Left cardiac atrium (tissue), 4 donors: ENCODE measurements around the gene GRPR. TPM values are rescaled to one million over a fixed set of nuclear protein-coding genes. Genes with fewer than 3 reads are reported as not detected.
"Not testable (repeated sequence)": the region's sequence is repeated elsewhere in the genome, so short reads cannot be mapped to it uniquely, and the experiment has no call there.

Source experiments
- ATAC-seq, 2 donors: fragments of 200-7000 bp; cut with Tn5 transposase; one replicate each; pipeline ENCODE4 v1.9.1; 2020; ENCODE audit warnings: mild to moderate bottlenecking in 2 of 2, moderate library complexity in 2 of 2
- DNase-seq: peaks from one replicate; pipeline ENCODE4 v3.0.0-alpha.2; 2020
- intact Hi-C, 2 donors: fragments of 100-400 bp; cut with DNase I; formaldehyde crosslinking; loops; one replicate each; pipeline versions ENCODE4 v1.14.1 to v1.15.1; 2022 to 2023
- total RNA-seq, 2 donors: library from RNA; stranded (reverse); fragmentation: NEBNext Ultra II Directional; extraction: Animal tissue kit (Norgen Biotek cat#: 25700); gene quantifications; one replicate each; pipeline ENCODE4 v1.2.1, GENCODE V29; 2021
- donor health status: DM: no; HTN: yes; CAD: no.
- donor health status: DM: no; HTN: yes; CAD: no; lungs with severe emphysema.
- donor health status: DM: yes; HTN: yes; CAD: no.
- donor health status: Dilated cardiomyopathy.

The GRPR gene
- total RNA-seq, 2 donors from 2014 or later: 0.29 TPM

- no peak for DNase-seq
- intact Hi-C loops: no loop called here
- no peak for ATAC-seq
Observed at GRCh38 chrX:16130707-16131106, 7.3 kb downstream of the GRPR start.

GRCh38 chrX:16134936-16135335, 11.6 kb downstream of the GRPR start:
- no peak for ATAC-seq
- intact Hi-C loops: no loop called here
- no peak for DNase-seq

- DNase-seq (no peak), ATAC-seq (no peak)
- intact Hi-C loops: no loop called here
Observed at GRCh38 chrX:16136080-16136479, 12.7 kb downstream of the GRPR start.

GRCh38 chrX:16137416-16138107, 14.2 kb downstream of the GRPR start:
- DNase-seq: no peak
- intact Hi-C loops: no loop called here
- ATAC-seq: no peak

- DNase-seq (no peak), ATAC-seq (no peak)
Observed at GRCh38 chrX:16138108-16138427, 14.7 kb downstream of the GRPR start.

GRCh38 chrX:16140448-16140847, 17.1 kb downstream of the GRPR start:
- intact Hi-C loops: no loop called here
- ATAC-seq (no peak), DNase-seq (no peak)

More at GRCh38 chrX:16138108-16138427, 14.7 kb downstream of the GRPR start:
- intact Hi-C loops: no loop called here

- DNase-seq: no peak
- ATAC-seq: no peak
- intact Hi-C loops: no loop called here
Observed at GRCh38 chrX:16140983-16141382, 17.6 kb downstream of the GRPR start.

- ATAC-seq (no peak), DNase-seq (no peak)
- intact Hi-C loops: no loop called here
Observed at GRCh38 chrX:16141422-16142245, 18.3 kb downstream of the GRPR start.

- ATAC-seq: no peak
- DNase-seq: no peak
- intact Hi-C loops: no loop called here
Observed at GRCh38 chrX:16142246-16142558, 18.8 kb downstream of the GRPR start.

- no peak for ATAC-seq
Observed at GRCh38 chrX:16143968-16144367, 20.6 kb downstream of the GRPR start.

GRCh38 chrX:16144420-16144819, 21.1 kb downstream of the GRPR start:
- DNase-seq: no peak
- no peak for ATAC-seq
- intact Hi-C loops: no loop called here

More at GRCh38 chrX:16143968-16144367, 20.6 kb downstream of the GRPR start:
- no peak for DNase-seq
- intact Hi-C loops: no loop called here

GRCh38 chrX:16145093-16145492, 21.7 kb downstream of the GRPR start:
- DNase-seq, intact Hi-C loops, ATAC-seq: not testable (repeated sequence)

GRCh38 chrX:16145656-16146055, 22.3 kb downstream of the GRPR start:
- no peak for DNase-seq
- ATAC-seq: no peak
- intact Hi-C loops: no loop called here

- intact Hi-C loops: no loop called here
- no peak for ATAC-seq
Observed at GRCh38 chrX:16148896-16149295, 25.5 kb downstream of the GRPR start.

GRCh38 chrX:16155581-16156096, 32.3 kb downstream of the GRPR start:
- ATAC-seq (no peak), DNase-seq (no peak)
- intact Hi-C loops: no loop called here

More at GRCh38 chrX:16148896-16149295, 25.5 kb downstream of the GRPR start:
- no peak for DNase-seq

- DNase-seq: no peak
- no peak for ATAC-seq
- intact Hi-C loops: no loop called here
Observed at GRCh38 chrX:16156692-16157331, 33.4 kb downstream of the GRPR start.

GRCh38 chrX:16160729-16161128, 37.4 kb downstream of the GRPR start:
- no peak for ATAC-seq
- intact Hi-C loops: no loop called here

GRCh38 chrX:16161173-16161572, 37.8 kb downstream of the GRPR start:
- DNase-seq, ATAC-seq, intact Hi-C loops: not testable (repeated sequence)

More at GRCh38 chrX:16160729-16161128, 37.4 kb downstream of the GRPR start:
- no peak for DNase-seq

GRCh38 chrX:16162391-16162790, 39.0 kb downstream of the GRPR start:
- intact Hi-C loops: no loop called here
- ATAC-seq: no peak

GRCh38 chrX:16164748-16165147, 41.4 kb downstream of the GRPR start:
- intact Hi-C loops: no loop called here
- DNase-seq (no peak), ATAC-seq (no peak)

More at GRCh38 chrX:16162391-16162790, 39.0 kb downstream of the GRPR start:
- no peak for DNase-seq
